DOHH2 (cell line): ENCODE results near the gene ITGB7.

Experiments
- EZH2phosphoT487 ChIP-seq: fragments of 200-600 bp; sonication (generic); IDR thresholded peaks from 2 replicates; pipeline ENCODE4 v1.6.1; 2017; ENCODE audit warnings: borderline replicate concordance, mild to moderate bottlenecking, antibody characterized with exemption, low read length, moderate library complexity, mixed read lengths
- TF ChIP-seq, protein P1 (sequence below): fragments of 200-600 bp; sonication (generic); IDR thresholded peaks from one replicate; pipeline ENCODE4 v1.5.1; 2014; ENCODE audit warnings: antibody characterized with exemption, mild to moderate bottlenecking, low read depth, low read length; ENCODE audit not compliant: poor library complexity, severe bottlenecking

- TF ChIP-seq, protein P1, sequence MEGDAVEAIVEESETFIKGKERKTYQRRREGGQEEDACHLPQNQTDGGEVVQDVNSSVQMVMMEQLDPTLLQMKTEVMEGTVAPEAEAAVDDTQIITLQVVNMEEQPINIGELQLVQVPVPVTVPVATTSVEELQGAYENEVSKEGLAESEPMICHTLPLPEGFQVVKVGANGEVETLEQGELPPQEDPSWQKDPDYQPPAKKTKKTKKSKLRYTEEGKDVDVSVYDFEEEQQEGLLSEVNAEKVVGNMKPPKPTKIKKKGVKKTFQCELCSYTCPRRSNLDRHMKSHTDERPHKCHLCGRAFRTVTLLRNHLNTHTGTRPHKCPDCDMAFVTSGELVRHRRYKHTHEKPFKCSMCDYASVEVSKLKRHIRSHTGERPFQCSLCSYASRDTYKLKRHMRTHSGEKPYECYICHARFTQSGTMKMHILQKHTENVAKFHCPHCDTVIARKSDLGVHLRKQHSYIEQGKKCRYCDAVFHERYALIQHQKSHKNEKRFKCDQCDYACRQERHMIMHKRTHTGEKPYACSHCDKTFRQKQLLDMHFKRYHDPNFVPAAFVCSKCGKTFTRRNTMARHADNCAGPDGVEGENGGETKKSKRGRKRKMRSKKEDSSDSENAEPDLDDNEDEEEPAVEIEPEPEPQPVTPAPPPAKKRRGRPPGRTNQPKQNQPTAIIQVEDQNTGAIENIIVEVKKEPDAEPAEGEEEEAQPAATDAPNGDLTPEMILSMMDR = no peak
- no peak for TF ChIP-seq EZH2phosphoT487
Measured at GRCh38 chr12:53230108-53230845, 23.2 kb upstream of the ITGB7 start.
